ENCODE data around the gene HMBS. TPM values are rescaled to one million over a fixed set of nuclear protein-coding genes. Genes with fewer than 3 reads are reported as not detected.
"Not testable (repeated sequence)": the region's sequence is repeated elsewhere in the genome, so short reads cannot be mapped to it uniquely, and the experiment has no call there.

Gene HMBS
- total RNA-seq, 1 donor from 2014 or later = 38.2 TPM

DNA sequence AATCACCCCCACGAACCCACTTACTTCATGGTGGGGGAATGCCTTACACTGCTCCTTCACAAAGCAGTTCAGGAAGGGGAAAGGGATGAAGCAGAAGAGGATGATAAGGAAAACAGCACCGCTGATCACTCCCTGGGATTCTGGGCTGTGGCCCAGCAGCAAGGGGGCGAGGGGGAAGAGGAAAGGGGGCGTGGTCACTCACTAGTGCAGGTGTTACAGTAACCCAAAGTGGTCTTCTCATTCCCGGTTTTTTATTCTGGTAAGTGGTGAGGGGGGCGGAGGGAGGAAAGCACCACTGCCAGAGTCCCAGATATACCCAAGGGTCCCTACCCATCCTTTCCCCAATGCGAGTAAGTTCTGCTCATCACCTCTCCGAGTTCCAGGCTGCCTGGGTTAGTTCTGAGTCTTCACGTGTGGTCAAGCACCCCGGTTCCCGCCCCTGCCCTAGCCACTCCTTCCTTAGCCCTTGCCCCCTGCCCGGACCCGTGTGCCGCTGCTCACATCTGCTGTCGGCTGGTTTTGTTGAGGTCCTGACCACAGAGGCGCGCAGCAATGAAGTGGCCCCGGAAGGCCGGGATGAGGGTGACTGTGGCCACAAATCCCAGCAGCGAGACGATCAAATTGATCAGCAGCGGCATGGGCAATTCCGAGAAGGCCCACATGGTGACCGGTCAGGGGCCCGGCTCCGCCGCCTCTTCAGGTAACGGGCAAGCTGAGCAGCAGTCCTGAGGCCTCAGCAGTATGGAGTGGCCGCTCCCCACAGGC is 16.5 kb downstream of the HMBS start:
- Mint-ChIP-seq H3K9me3 (no peaks in the 10 kb centered on the region), H3K4me1 (ENCODE audit: unreplicated experiment) (peaks cover 26% of the 10 kb centered on the region), H3K4me3 (peak overlapping the region; percentile 92), H3K27me3 (no peaks in the 10 kb centered on the region), H3K27ac (peak overlapping the region; percentile 99), H3K36me3 (peaks cover 17% of the 10 kb centered on the region)
- DNase-seq (ENCODE audit: extremely low spot score, unreplicated experiment) = no peak
- TF ChIP-seq, protein P1, sequence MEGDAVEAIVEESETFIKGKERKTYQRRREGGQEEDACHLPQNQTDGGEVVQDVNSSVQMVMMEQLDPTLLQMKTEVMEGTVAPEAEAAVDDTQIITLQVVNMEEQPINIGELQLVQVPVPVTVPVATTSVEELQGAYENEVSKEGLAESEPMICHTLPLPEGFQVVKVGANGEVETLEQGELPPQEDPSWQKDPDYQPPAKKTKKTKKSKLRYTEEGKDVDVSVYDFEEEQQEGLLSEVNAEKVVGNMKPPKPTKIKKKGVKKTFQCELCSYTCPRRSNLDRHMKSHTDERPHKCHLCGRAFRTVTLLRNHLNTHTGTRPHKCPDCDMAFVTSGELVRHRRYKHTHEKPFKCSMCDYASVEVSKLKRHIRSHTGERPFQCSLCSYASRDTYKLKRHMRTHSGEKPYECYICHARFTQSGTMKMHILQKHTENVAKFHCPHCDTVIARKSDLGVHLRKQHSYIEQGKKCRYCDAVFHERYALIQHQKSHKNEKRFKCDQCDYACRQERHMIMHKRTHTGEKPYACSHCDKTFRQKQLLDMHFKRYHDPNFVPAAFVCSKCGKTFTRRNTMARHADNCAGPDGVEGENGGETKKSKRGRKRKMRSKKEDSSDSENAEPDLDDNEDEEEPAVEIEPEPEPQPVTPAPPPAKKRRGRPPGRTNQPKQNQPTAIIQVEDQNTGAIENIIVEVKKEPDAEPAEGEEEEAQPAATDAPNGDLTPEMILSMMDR (conservative IDR thresholded peaks at IDR 0.05) = peak; percentile 60

DNA sequence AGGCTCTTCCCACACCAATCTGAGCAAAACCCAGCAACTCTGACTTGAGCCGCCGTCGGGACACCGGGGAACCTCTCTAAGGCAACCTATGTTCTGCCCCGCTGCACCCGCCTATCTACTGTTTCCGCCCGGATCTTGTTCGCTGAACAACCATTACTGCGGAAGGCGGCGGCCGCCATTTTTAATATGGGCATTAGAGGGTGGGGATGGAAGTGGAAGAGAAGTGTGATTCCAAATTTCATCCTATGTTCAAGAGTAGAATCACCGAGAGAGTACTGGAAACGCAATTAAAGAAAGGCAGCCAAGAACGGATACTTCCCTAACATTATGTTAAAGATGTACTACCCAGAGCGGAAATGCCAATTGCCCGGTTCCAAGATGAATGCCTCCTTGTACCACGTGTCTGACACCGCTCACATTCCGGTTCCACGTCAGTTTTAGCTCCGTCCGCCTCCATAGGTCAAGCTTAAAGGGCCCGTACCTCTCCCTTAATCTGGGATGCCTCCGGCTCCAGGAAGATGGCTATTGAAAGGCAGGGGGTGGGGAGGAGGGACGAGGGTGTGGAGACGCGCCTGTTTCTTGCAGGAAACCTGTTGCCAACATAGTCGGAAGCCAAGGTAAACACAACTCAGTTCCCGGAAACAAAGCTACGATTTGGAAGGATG is 17.2 kb downstream of the HMBS start, which contains the start of gene DPAGT1:
TSS of gene DPAGT1 (minus strand) at position 95 of the 665 bp plus-strand sequence. CDS start 198 bp downstream, outside the sequence.
- TF ChIP-seq, protein P1 (conservative IDR thresholded peaks at IDR 0.05) = no peak
- Mint-ChIP-seq H3K4me3 (peak within 1 kb of the TSS; percentile 92), H3K9me3 (no peaks in the 10 kb centered on the region), H3K4me1 (ENCODE audit: unreplicated experiment) (peaks cover 33% of the 10 kb centered on the region), H3K27ac (peak within 1 kb of the TSS; percentile 99), H3K36me3 (peaks cover 12% of the 10 kb centered on the region), H3K27me3 (no peaks in the 10 kb centered on the region)
- DNase-seq (ENCODE audit: extremely low spot score, unreplicated experiment) = peak; percentile 87

DNA sequence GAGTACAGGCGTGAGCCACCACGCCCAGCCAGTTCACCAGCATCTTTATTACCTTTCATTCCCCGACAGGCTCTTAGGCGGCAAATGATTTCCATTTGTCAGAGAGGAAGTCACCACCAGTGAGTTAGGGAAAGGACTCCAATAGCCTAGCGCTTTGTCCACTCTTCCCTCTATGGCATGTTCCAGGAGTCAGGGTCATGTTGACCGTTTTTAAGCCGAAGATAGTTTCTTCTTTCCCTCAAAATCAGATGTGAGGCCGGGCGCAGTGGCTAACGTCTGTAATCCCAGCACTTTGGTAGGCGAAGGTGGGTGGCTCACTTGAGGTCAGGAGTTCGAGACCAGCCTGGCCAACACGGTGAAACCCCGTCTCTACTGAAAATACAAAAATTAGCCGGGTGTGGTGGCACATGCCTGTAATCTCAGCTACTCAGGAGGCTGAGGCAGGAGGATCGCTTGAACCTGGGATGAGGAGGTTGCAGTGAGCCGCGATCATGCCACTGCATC is 18.5 kb downstream of the HMBS start:
- peak overlapping the region; percentile 99 for H3K27ac Mint-ChIP-seq
- H3K27me3 Mint-ChIP-seq; H3K36me3 Mint-ChIP-seq; H3K9me3 Mint-ChIP-seq; DNase-seq (ENCODE audit: extremely low spot score, unreplicated experiment): not testable (repeated sequence)
- H3K4me3 Mint-ChIP-seq = peak overlapping the region; percentile 92
- peaks cover 36% of the 10 kb centered on the region for H3K4me1 Mint-ChIP-seq (ENCODE audit: unreplicated experiment)

DNA sequence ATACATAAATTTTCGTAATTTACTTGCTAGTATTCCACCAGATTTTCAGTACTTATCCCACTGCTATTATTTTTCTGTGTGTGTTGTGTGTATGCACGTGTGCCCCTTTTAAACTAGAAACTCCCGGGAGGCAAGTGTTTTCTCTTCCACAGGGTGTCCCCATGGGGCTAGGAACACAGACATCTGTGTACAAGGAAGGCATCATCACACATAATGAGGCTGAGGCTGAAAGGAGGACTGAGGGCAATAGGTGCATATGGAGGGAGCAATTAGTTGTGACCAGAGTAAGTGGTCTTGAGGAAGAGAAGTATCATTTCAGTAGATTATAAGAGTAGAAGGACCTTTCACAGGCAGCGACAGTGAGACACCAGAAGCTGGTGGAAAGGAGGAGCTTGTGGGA is 19.1 kb downstream of the HMBS start:
- H3K4me3 Mint-ChIP-seq = peak overlapping the region; percentile 72
- peak overlapping the region; percentile 99 for H3K27ac Mint-ChIP-seq
- peaks cover 3% of the 10 kb centered on the region for H3K36me3 Mint-ChIP-seq
- no peaks in the 10 kb centered on the region for H3K9me3 Mint-ChIP-seq
- no peaks in the 10 kb centered on the region for H3K27me3 Mint-ChIP-seq
- TF ChIP-seq, protein P1 (conservative IDR thresholded peaks at IDR 0.05) = no peak
- H3K4me1 Mint-ChIP-seq (ENCODE audit: unreplicated experiment) = peaks cover 41% of the 10 kb centered on the region
- DNase-seq (ENCODE audit: extremely low spot score, unreplicated experiment) = no peak

DNA sequence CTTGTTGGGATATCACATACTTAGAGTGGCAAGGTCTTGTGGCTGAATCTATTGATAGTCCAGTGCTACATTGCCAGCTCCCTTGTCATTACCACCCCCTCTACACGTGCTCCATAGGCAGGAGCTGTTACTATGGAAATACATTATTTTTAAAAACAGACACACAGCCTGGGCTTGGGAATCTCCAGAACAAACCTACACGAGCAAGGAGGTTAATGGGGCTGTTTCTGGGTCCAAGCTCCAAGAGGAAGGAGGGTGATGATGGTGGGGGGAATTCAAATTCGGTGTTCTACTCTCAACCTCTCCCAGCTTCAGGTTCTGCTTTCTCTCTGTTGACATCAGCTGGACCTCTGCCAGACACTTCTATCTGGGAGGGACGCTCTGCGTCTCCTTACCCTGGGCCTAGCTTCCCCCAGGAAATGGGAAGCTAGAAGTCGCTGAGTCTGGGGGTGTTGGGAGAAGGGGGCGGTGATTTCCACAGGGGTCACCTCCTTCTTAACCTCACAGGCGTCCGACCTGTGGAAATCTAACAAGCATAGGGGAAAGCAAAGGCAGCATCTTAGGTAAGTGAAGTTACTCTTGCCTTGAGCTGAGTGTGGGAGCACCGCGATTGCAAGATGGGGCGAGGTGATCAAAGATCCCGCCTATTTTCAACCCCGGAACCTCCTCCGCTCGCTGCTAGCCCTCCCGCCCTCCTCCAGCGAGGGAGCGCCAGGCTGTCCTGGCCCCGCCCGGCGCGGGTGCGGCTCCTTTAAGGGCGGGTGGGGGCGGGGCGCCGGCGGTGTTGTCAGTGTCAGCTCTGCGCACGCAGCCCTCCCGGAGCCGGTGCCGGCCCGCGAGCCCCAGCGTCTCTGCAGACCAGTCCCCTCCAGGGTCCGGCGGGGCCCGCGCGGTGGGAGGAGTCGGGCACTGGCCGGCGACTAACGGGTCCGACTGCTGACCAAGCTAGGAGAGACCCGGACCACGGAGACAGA is 22.2 kb downstream of the HMBS start, which contains the start of gene C2CD2L:
TSS of gene C2CD2L (plus strand) at position 781 of the 974 bp plus-strand sequence. CDS start 398 bp downstream, outside the sequence.
- H3K27me3 Mint-ChIP-seq = no peaks in the 10 kb centered on the region
- peak within 1 kb of the TSS; percentile 92 for H3K27ac Mint-ChIP-seq
- DNase-seq (ENCODE audit: extremely low spot score, unreplicated experiment) = peak; percentile 87
- H3K36me3 Mint-ChIP-seq = peaks cover 3% of the 10 kb centered on the region
- H3K9me3 Mint-ChIP-seq = no peaks in the 10 kb centered on the region
- TF ChIP-seq, protein P1 (conservative IDR thresholded peaks at IDR 0.05) = no peak
- H3K4me1 Mint-ChIP-seq (ENCODE audit: unreplicated experiment) = peaks cover 34% of the 10 kb centered on the region
- peak within 1 kb of the TSS; percentile 91 for H3K4me3 Mint-ChIP-seq

Data from type B pancreatic cell (in vitro differentiated cells).